ENCODE results near the gene VAMP5.

- TF ChIP-seq REST (IDR thresholded peaks at IDR 0.05; ENCODE audit: unreplicated experiment) (no peak), ZNF331 (CRISPR knock-in tag; IDR thresholded peaks at IDR 0.05; ENCODE audit: low read depth) (no peak), POLR2AphosphoS5 (IDR thresholded peaks at IDR 0.05; ENCODE audit: low read depth) (no peak)
- TF ChIP-seq, protein P1, sequence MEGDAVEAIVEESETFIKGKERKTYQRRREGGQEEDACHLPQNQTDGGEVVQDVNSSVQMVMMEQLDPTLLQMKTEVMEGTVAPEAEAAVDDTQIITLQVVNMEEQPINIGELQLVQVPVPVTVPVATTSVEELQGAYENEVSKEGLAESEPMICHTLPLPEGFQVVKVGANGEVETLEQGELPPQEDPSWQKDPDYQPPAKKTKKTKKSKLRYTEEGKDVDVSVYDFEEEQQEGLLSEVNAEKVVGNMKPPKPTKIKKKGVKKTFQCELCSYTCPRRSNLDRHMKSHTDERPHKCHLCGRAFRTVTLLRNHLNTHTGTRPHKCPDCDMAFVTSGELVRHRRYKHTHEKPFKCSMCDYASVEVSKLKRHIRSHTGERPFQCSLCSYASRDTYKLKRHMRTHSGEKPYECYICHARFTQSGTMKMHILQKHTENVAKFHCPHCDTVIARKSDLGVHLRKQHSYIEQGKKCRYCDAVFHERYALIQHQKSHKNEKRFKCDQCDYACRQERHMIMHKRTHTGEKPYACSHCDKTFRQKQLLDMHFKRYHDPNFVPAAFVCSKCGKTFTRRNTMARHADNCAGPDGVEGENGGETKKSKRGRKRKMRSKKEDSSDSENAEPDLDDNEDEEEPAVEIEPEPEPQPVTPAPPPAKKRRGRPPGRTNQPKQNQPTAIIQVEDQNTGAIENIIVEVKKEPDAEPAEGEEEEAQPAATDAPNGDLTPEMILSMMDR (conservative IDR thresholded peaks at IDR 0.05; ENCODE audit: low read depth in 2 of 2) = no peak
Measured at GRCh38 chr2:85578243-85579180, 5.7 kb upstream of the VAMP5 start.

All from GM23338 (cell line).